SK-N-SH treated with all-trans-retinoic acid at 6 μM for 48 hours (cell line): Measurements from ENCODE around the gene PPM1H.

Experiments
- ATAC-seq: fragments of 200-7000 bp; cut with Tn5 transposase; 3 replicates; pipeline ENCODE4 v1.9.1; 2020; ENCODE audit warnings: mild to moderate bottlenecking, moderate library complexity
- ARNTL ChIP-seq: fragments of 450-650 bp; formaldehyde crosslinking; IDR thresholded peaks from 2 replicates; pipeline ENCODE4 v1.5.0; 2020; ENCODE audit warnings: low read depth, mild to moderate bottlenecking, moderate library complexity, borderline replicate concordance
- BACH2 ChIP-seq: fragments of 250-450 bp; sonication (Bioruptor Pico); IDR thresholded peaks from 2 replicates; pipeline ENCODE4 v1.9.0; 2021; ENCODE audit warnings: mild to moderate bottlenecking, borderline replicate concordance
- CREB5 ChIP-seq: fragments of 250-450 bp; sonication (Bioruptor Pico); IDR thresholded peaks from 2 replicates; pipeline ENCODE4 v1.5.1; 2020; ENCODE audit warnings: low read depth, mild to moderate bottlenecking, moderate library complexity
- CSDC2 ChIP-seq: fragments of 250-450 bp; sonication (Bioruptor Pico); IDR thresholded peaks from 2 replicates; pipeline ENCODE4 v1.5.0; 2020; ENCODE audit warnings: mild to moderate bottlenecking, moderate library complexity
- CSRNP3 ChIP-seq: fragments of 250-450 bp; sonication (Bioruptor Pico); IDR thresholded peaks from 2 replicates; pipeline ENCODE4 v1.5.1; 2021; ENCODE audit warnings: mild to moderate bottlenecking, moderate library complexity
- ESRRG ChIP-seq: fragments of 250-450 bp; sonication (Bioruptor Pico); IDR thresholded peaks from 2 replicates; pipeline ENCODE4 v1.6.1; 2021; ENCODE audit warnings: mild to moderate bottlenecking
- GLIS3 ChIP-seq: fragments of 250-450 bp; sonication (Bioruptor Pico); IDR thresholded peaks from 2 replicates; pipeline ENCODE4 v1.5.0; 2020; ENCODE audit warnings: mild to moderate bottlenecking, moderate library complexity
- ISL1 ChIP-seq: fragments of 250-450 bp; sonication (Bioruptor Pico); IDR thresholded peaks from 2 replicates; pipeline ENCODE4 v2.1.2; 2022; ENCODE audit warnings: mild to moderate bottlenecking, moderate library complexity
- OSR1 ChIP-seq: fragments of 250-450 bp; sonication (Bioruptor Pico); IDR thresholded peaks from 2 replicates; pipeline ENCODE4 v1.8.0; 2022; ENCODE audit warnings: moderate library complexity, mild to moderate bottlenecking, inconsistent platforms
- PATZ1 ChIP-seq: fragments of 250-450 bp; sonication (Bioruptor Pico); IDR thresholded peaks from 2 replicates; pipeline ENCODE4 v1.8.0; 2020; ENCODE audit warnings: mild to moderate bottlenecking, moderate library complexity, borderline replicate concordance
- POU6F1 ChIP-seq: fragments of 250-450 bp; sonication (Bioruptor Pico); IDR thresholded peaks from 2 replicates; pipeline ENCODE4 v1.8.0; 2021; ENCODE audit warnings: low read depth, mild to moderate bottlenecking, moderate library complexity, borderline replicate concordance
- PPARA ChIP-seq: fragments of 250-450 bp; sonication (Bioruptor Pico); IDR thresholded peaks from 2 replicates; pipeline ENCODE4 v1.5.0; 2020; ENCODE audit warnings: mild to moderate bottlenecking, borderline replicate concordance
- RARB ChIP-seq: fragments of 250-450 bp; sonication (Bioruptor Pico); IDR thresholded peaks from 2 replicates; pipeline ENCODE4 v1.8.0; 2021; ENCODE audit warnings: mild to moderate bottlenecking, moderate library complexity
- SNAI2 ChIP-seq: fragments of 250-450 bp; sonication (Bioruptor Pico); IDR thresholded peaks from 2 replicates; pipeline ENCODE4 v1.5.0; 2020; ENCODE audit warnings: mild to moderate bottlenecking, moderate library complexity
- TOX ChIP-seq: fragments of 250-450 bp; sonication (Bioruptor Pico); IDR thresholded peaks from 2 replicates; pipeline ENCODE4 v1.8.0; 2021; ENCODE audit warnings: mild to moderate bottlenecking, moderate library complexity, borderline replicate concordance
- TSHZ2 ChIP-seq: fragments of 250-450 bp; sonication (Bioruptor Pico); IDR thresholded peaks from 2 replicates; pipeline ENCODE4 v1.5.0; 2020; ENCODE audit warnings: mild to moderate bottlenecking, moderate library complexity
- ZC3H10 ChIP-seq: fragments of 250-450 bp; sonication (Bioruptor Pico); IDR thresholded peaks from 2 replicates; pipeline ENCODE4 v1.5.1; 2021; ENCODE audit warnings: mild to moderate bottlenecking, moderate library complexity
- ZFP3 ChIP-seq: fragments of 250-450 bp; sonication (Bioruptor Pico); IDR thresholded peaks from 2 replicates; pipeline ENCODE4 v1.5.0; 2020; ENCODE audit warnings: mild to moderate bottlenecking, moderate library complexity
- ZFP30 ChIP-seq: fragments of 450-650 bp; formaldehyde crosslinking; IDR thresholded peaks from 2 replicates; pipeline ENCODE4 v1.5.0; 2022; ENCODE audit warnings: mild to moderate bottlenecking, moderate library complexity
- ZNF565 ChIP-seq: fragments of 450-650 bp; formaldehyde crosslinking; conservative IDR thresholded peaks from 2 replicates; pipeline ENCODE4 v1.5.0; 2020; ENCODE audit warnings: low read depth, mild to moderate bottlenecking, moderate library complexity
- ZNF70 ChIP-seq: fragments of 450-650 bp; formaldehyde crosslinking; IDR thresholded peaks from 2 replicates; pipeline ENCODE4 v1.5.0; 2020; ENCODE audit warnings: mild to moderate bottlenecking, moderate library complexity
- ZNF8 ChIP-seq: fragments of 450-650 bp; formaldehyde crosslinking; IDR thresholded peaks from 2 replicates; pipeline ENCODE4 v1.5.0; 2020; ENCODE audit warnings: mild to moderate bottlenecking, moderate library complexity

The PPM1H gene

GRCh38 chr12:62618930-62619329 lies 316.0 kb downstream of the PPM1H start:
- no peak for ATAC-seq
- TF ChIP-seq PATZ1, result no peak
- no peak for TF ChIP-seq ZNF8 (CRISPR knock-in tag)
- no peak for TF ChIP-seq ZFP30 (CRISPR knock-in tag)
- TF ChIP-seq ZC3H10 (CRISPR knock-in tag), result no peak

GRCh38 chr12:62618319-62618718 lies 316.6 kb downstream of the PPM1H start:
- TF ChIP-seq TSHZ2 (CRISPR knock-in tag) (no peak), GLIS3 (CRISPR knock-in tag) (no peak), CSDC2 (CRISPR knock-in tag) (no peak), ZNF8 (CRISPR knock-in tag) (no peak), ZNF565 (no peak), CREB5 (no peak), BACH2 (CRISPR knock-in tag) (no peak), TOX (no peak), ZFP3 (CRISPR knock-in tag) (no peak), RARB (no peak), PPARA (CRISPR knock-in tag) (no peak), ESRRG (CRISPR knock-in tag) (no peak)
- ATAC-seq, result no peak

- no peak for ATAC-seq
- TF ChIP-seq GLIS3 (CRISPR knock-in tag) (no peak), ZNF8 (CRISPR knock-in tag) (no peak), PATZ1 (no peak), ARNTL (no peak), ZFP3 (CRISPR knock-in tag) (no peak), CSDC2 (CRISPR knock-in tag) (no peak), RARB (no peak)
Measured at GRCh38 chr12:62613081-62613480, 321.9 kb downstream of the PPM1H start.

GRCh38 chr12:62606654-62607053 lies 328.3 kb downstream of the PPM1H start:
- ATAC-seq, result no peak
- TF ChIP-seq GLIS3 (CRISPR knock-in tag) (no peak), ARNTL (no peak), CSDC2 (CRISPR knock-in tag) (no peak), OSR1 (no peak), CREB5 (no peak), POU6F1 (CRISPR knock-in tag) (no peak), ZFP3 (CRISPR knock-in tag) (no peak), CSRNP3 (no peak), PATZ1 (no peak), ZNF70 (no peak), SNAI2 (CRISPR knock-in tag) (no peak), PPARA (CRISPR knock-in tag) (no peak), TOX (no peak), ESRRG (CRISPR knock-in tag) (no peak), BACH2 (CRISPR knock-in tag) (no peak), ZC3H10 (CRISPR knock-in tag) (no peak), ISL1 (CRISPR knock-in tag) (no peak)
